Panc1 (cell line): ENCODE measurements around the gene MFSD6. TPM values are rescaled to one million over a fixed set of nuclear protein-coding genes. Genes with fewer than 3 reads are reported as not detected.

ENCODE experiments used
- ATAC-seq: fragments of 200-7000 bp; cut with Tn5 transposase; 2 replicates; pipeline ENCODE4 v1.9.1; 2020; ENCODE audit warnings: mild to moderate bottlenecking, moderate library complexity
- BruUV-seq: library from RNA; stranded (reverse); fragments of 400-500 nt; replicated peaks from 2 replicates; lab custom pipeline; 2021; lab: Mats Ljungman, UMichigan
- CTCF ChIA-PET: fragments of 300-600 bp; sonication (Branson Sonifier 250); formaldehyde crosslinking; loops from one replicate; lab custom pipeline; 2022; ENCODE audit warnings: antibody characterized with exemption; lab: Charles Lee
- POLR2A ChIA-PET: fragments of 300-600 bp; sonication (Branson Sonifier 250); formaldehyde crosslinking; loops from one replicate; lab custom pipeline; 2022; ENCODE audit warnings: antibody characterized with exemption; lab: Charles Lee
- DNase-seq: peaks from one replicate; pipeline ENCODE4 v3.0.0-alpha.2; 2010; ENCODE audit warnings: low read depth, low spot score
- H3K27ac ChIP-seq: 2 replicates; pipeline ENCODE4 v1.5.1; 2011; ENCODE audit warnings: mild to moderate bottlenecking, low read length, inconsistent platforms
- H3K27me3 ChIP-seq: fragments of 200-500 bp; sonication (Bioruptor generic); 2 replicates; pipeline ENCODE4 v1.6.0; 2014; ENCODE audit warnings: low read length, inconsistent platforms; ENCODE audit not compliant: control insufficient read depth, insufficient read depth
- H3K36me3 ChIP-seq: fragments of 200-500 bp; sonication (Bioruptor generic); 2 replicates; pipeline ENCODE4 v1.5.1; 2014; ENCODE audit warnings: inconsistent platforms, mild to moderate bottlenecking, low read length, moderate library complexity; ENCODE audit not compliant: control insufficient read depth, insufficient read depth
- H3K4me1 ChIP-seq: 2 replicates; pipeline ENCODE4 v1.5.1; 2011; ENCODE audit warnings: inconsistent platforms, mild to moderate bottlenecking, low read length, moderate library complexity; ENCODE audit not compliant: control insufficient read depth, insufficient read depth
- H3K4me3 ChIP-seq, 2 experiments: 2 replicates each; pipeline ENCODE4 v1.5.1; 2011 to 2012; ENCODE audit warnings: low read depth in 2 of 2, low read length in 2 of 2, mild to moderate bottlenecking in 2 of 2, inconsistent platforms in 1 of 2, moderate library complexity in 1 of 2
- H3K9me3 ChIP-seq: fragments of 200-500 bp; sonication (Bioruptor generic); 2 replicates; pipeline ENCODE4 v1.5.1; 2014; ENCODE audit warnings: low read depth, mild to moderate bottlenecking, inconsistent platforms, low read length, moderate library complexity; ENCODE audit not compliant: control insufficient read depth, insufficient read depth
- POLR2AphosphoS5 ChIP-seq: IDR thresholded peaks from 2 replicates; pipeline ENCODE4 v1.6.1; 2012; ENCODE audit warnings: mild to moderate bottlenecking, low read depth, low read length, moderate library complexity
- SIN3A ChIP-seq: IDR thresholded peaks from 2 replicates; pipeline ENCODE4 v1.6.1; 2012; ENCODE audit warnings: low read depth, mild to moderate bottlenecking, low read length, moderate library complexity, borderline replicate concordance; ENCODE audit not compliant: insufficient read depth
- TCF7L2 ChIP-seq: IDR thresholded peaks from 2 replicates; pipeline ENCODE4 v1.6.1; 2011; ENCODE audit warnings: mild to moderate bottlenecking, low read depth, low read length, inconsistent platforms
- in situ Hi-C: cut with HindIII; loops from 2 replicates; pipeline ENCODE4 v1.10.0; 2016; ENCODE audit warnings: low sequenced_read_pairs, low pct_unique_long_range_greater_than_20kb
- intact Hi-C: fragments of 100-400 bp; cut with micrococcal nuclease; formaldehyde crosslinking; loops from one replicate; pipeline ENCODE4 v1.10.0; 2022; ENCODE audit not compliant: unreplicated experiment
- total RNA-seq: library from RNA; stranded (reverse); gene quantifications from one replicate; pipeline ENCODE4 v1.2.1, GENCODE V29; 2021; ENCODE audit not compliant: unreplicated experiment
- TF ChIP-seq, protein P1 (sequence below), 2 experiments: IDR thresholded peaks; 2 replicates each; pipeline ENCODE4 v1.6.1; 2011 to 2012; ENCODE audit warnings: low read depth in 2 of 2, control low read depth in 1 of 2, low read length in 1 of 2, mild to moderate bottlenecking in 1 of 2, moderate library complexity in 1 of 2; ENCODE audit not compliant: insufficient read depth in 1 of 2
- TF ChIP-seq, protein P2 (sequence below): fragments of 450-650 bp; IDR thresholded peaks from 2 replicates; pipeline ENCODE4 v1.5.1; 2017; ENCODE audit warnings: mild to moderate bottlenecking

Gene MFSD6
- total RNA-seq, 1 experiment from 2014 or later = 10.4 TPM

DNA sequence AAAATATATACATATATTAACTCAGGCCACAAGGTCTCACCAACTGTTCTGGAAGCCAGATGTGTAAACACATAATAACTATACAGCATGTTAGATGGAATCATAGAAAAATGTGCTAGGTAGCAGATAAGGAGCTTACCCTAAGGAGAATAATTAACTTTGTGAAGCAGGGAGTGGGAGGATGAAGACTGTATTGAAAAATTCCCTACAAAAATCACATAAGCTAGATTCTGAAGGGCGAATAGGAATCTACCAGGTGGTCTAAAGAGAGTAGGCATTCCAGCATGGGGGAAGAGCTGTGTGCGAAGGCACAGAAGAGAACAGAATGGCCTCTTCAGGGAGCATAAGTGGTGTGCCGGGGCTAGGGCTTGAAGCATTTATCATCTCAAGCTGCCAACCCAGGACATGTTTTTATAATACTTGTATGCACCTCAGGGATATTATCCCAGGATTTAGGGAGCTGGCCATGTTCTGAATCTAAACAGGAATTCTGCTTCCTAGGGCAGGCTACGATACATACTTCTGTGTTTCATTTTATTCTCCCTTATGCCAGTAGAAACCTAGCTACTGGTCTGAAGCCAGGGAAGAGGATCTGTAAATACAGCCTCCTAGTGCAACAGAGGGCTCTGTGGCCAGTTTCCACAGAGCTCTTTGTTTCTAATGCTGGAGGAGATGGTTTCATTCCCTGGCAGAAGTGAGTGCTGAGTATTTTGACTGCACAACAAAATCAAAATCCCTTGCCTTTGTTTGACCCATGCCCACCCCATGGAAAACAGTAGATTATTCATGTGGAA lies 69.7 kb downstream of the MFSD6 start:
- Histone ChIP-seq H3K9me3 (no peaks in the 10 kb centered on the region), H3K36me3 (no peaks in the 10 kb centered on the region), H3K4me1 (no peaks in the 10 kb centered on the region; the same call in 1 of the 2 replicates), H3K27me3 (no peaks in the 10 kb centered on the region), H3K27ac (no peak overlapping the region), H3K4me3 (no peak overlapping the region)
- ChIA-PET CTCF (no interaction called here), POLR2A (no interaction called here)
- ATAC-seq (peak; percentile 48), DNase-seq (no peak)
- in situ Hi-C loops (no loop called here), intact Hi-C loops (no loop called here)
- no TSS peak for BruUV-seq
- TF ChIP-seq TCF7L2 = no peak
- TF ChIP-seq, protein P1, sequence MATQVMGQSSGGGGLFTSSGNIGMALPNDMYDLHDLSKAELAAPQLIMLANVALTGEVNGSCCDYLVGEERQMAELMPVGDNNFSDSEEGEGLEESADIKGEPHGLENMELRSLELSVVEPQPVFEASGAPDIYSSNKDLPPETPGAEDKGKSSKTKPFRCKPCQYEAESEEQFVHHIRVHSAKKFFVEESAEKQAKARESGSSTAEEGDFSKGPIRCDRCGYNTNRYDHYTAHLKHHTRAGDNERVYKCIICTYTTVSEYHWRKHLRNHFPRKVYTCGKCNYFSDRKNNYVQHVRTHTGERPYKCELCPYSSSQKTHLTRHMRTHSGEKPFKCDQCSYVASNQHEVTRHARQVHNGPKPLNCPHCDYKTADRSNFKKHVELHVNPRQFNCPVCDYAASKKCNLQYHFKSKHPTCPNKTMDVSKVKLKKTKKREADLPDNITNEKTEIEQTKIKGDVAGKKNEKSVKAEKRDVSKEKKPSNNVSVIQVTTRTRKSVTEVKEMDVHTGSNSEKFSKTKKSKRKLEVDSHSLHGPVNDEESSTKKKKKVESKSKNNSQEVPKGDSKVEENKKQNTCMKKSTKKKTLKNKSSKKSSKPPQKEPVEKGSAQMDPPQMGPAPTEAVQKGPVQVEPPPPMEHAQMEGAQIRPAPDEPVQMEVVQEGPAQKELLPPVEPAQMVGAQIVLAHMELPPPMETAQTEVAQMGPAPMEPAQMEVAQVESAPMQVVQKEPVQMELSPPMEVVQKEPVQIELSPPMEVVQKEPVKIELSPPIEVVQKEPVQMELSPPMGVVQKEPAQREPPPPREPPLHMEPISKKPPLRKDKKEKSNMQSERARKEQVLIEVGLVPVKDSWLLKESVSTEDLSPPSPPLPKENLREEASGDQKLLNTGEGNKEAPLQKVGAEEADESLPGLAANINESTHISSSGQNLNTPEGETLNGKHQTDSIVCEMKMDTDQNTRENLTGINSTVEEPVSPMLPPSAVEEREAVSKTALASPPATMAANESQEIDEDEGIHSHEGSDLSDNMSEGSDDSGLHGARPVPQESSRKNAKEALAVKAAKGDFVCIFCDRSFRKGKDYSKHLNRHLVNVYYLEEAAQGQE (IDR thresholded peaks at IDR 0.05; ENCODE audit: insufficient read depth in 1 of 2, low read depth in 2 of 2, low read length in 1 of 2) = no peak
- no peak for TF ChIP-seq POLR2AphosphoS5
- TF ChIP-seq SIN3A = no peak
- TF ChIP-seq, protein P2, sequence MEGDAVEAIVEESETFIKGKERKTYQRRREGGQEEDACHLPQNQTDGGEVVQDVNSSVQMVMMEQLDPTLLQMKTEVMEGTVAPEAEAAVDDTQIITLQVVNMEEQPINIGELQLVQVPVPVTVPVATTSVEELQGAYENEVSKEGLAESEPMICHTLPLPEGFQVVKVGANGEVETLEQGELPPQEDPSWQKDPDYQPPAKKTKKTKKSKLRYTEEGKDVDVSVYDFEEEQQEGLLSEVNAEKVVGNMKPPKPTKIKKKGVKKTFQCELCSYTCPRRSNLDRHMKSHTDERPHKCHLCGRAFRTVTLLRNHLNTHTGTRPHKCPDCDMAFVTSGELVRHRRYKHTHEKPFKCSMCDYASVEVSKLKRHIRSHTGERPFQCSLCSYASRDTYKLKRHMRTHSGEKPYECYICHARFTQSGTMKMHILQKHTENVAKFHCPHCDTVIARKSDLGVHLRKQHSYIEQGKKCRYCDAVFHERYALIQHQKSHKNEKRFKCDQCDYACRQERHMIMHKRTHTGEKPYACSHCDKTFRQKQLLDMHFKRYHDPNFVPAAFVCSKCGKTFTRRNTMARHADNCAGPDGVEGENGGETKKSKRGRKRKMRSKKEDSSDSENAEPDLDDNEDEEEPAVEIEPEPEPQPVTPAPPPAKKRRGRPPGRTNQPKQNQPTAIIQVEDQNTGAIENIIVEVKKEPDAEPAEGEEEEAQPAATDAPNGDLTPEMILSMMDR = no peak

DNA sequence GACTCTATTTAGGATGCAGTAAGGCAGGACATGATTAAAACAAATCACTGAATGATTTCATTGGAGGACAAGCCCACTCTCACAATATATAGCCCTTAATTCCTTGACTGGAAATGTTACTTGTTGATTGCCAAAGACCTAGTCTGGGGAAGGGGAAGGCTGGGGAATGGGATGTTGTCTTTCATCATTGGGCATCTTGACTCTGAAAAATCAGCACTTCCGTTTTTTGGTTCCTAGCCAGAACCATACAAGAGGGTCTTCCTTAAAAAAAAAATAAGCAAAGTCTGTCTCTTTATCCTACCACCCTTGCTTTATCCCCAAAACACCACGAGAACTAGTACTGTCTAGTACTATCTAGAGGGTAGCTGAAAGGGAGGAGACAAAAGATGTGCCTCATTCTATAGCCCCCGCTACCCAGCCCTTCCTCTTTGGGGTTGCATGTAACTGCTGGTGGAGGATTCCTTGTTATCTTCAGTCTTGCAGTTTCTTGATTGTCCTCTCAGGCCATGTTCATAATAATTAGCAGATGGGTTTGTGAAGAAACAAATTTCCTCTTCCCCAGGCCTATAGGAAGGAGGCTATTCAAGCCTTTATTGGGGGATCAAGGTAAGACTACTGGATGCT lies 70.5 kb downstream of the MFSD6 start:
- H3K9me3 ChIP-seq = no peaks in the 10 kb centered on the region
- CTCF ChIA-PET = no interaction called here
- in situ Hi-C loops = no loop called here

More for the DNA sequence above, 70.5 kb downstream of the MFSD6 start:
- Histone ChIP-seq H3K4me3 (no peak overlapping the region), H3K27ac (no peak overlapping the region), H3K27me3 (no peaks in the 10 kb centered on the region), H3K4me1 (no peaks in the 10 kb centered on the region; the same call in 1 of the 2 replicates), H3K36me3 (no peaks in the 10 kb centered on the region)
- DNase-seq = no peak
- no peak for ATAC-seq
- no TSS peak for BruUV-seq
- TF ChIP-seq, protein P2 = no peak
- TF ChIP-seq SIN3A = no peak
- no peak for TF ChIP-seq POLR2AphosphoS5
- no peak for TF ChIP-seq TCF7L2
- TF ChIP-seq, protein P1 (IDR thresholded peaks at IDR 0.05; ENCODE audit: insufficient read depth in 1 of 2, low read depth in 2 of 2, low read length in 1 of 2) = no peak
- intact Hi-C loops = no loop called here
- POLR2A ChIA-PET = no interaction called here
